Parathyroid adenoma (tissue), 2 donors: ENCODE results near the gene MPHOSPH10.

Experiments
- H2AFZ ChIP-seq: fragments of 300-600 bp; sonication (generic); one replicate; pipeline ENCODE4 v1.7.0; 2017; ENCODE audit warnings: antibody characterized with exemption, mild to moderate bottlenecking
- H3K27ac ChIP-seq: fragments of 300-600 bp; sonication (generic); one replicate; pipeline ENCODE4 v1.7.0; 2017
- H3K27me3 ChIP-seq: fragments of 300-600 bp; sonication (generic); one replicate; pipeline ENCODE4 v1.7.0; 2017; ENCODE audit warnings: low read length; ENCODE audit not compliant: control insufficient read depth, insufficient read depth
- H3K36me3 ChIP-seq: fragments of 300-600 bp; sonication (generic); one replicate; pipeline ENCODE4 v1.7.0; 2017; ENCODE audit warnings: low read length; ENCODE audit not compliant: control insufficient read depth, insufficient read depth
- H3K4me1 ChIP-seq: fragments of 300-600 bp; sonication (generic); one replicate; pipeline ENCODE4 v1.7.0; 2017; ENCODE audit warnings: control low read depth
- H3K4me2 ChIP-seq: fragments of 300-600 bp; sonication (generic); one replicate; pipeline ENCODE4 v1.7.0; 2017; ENCODE audit warnings: low read length
- H3K4me3 ChIP-seq: fragments of 300-600 bp; sonication (generic); one replicate; pipeline ENCODE4 v1.7.0; 2017; ENCODE audit warnings: low read depth, low read length
- H3K79me2 ChIP-seq: fragments of 300-600 bp; sonication (generic); one replicate; pipeline ENCODE4 v1.7.0; 2017; ENCODE audit warnings: control low read depth
- H3K9ac ChIP-seq: fragments of 300-600 bp; sonication (generic); one replicate; pipeline ENCODE4 v1.7.0; 2017; ENCODE audit warnings: mild to moderate bottlenecking
- H3K9me3 ChIP-seq: fragments of 300-600 bp; sonication (generic); one replicate; pipeline ENCODE4 v1.7.0; 2017; ENCODE audit warnings: low read length; ENCODE audit not compliant: control insufficient read depth
- TF ChIP-seq, protein P1 (sequence below): fragments of 300-600 bp; sonication (generic); IDR thresholded peaks from one replicate; pipeline ENCODE4 v1.7.0; 2017; ENCODE audit warnings: antibody characterized with exemption, mild to moderate bottlenecking
- donor health status: primary hyperparathyroidism.

The MPHOSPH10 gene

DNA sequence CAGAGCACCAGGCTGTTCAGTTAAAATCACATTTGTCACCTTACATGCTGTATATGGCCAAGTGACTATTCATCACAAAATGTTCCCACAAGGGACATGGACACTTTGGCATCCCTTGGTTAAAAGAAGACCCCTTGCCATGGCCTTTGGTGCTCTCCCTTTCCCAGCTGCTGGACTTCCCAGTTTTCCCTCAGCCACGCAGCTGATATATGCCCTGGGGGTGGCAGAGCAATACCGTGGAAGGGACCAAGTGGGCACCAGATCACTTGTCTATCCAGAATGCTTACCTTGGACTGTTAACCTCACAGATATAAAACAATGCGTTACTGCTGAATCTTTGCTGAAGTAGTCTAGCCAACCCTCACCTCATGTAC is 61.1 kb downstream of the MPHOSPH10 start:
- H3K79me2 ChIP-seq, result no peaks in the 10 kb centered on the region
- H3K4me3 ChIP-seq, result no peak overlapping the region
- no peaks in the 10 kb centered on the region for H3K36me3 ChIP-seq
- H3K27me3 ChIP-seq, result no peaks in the 10 kb centered on the region
- H3K4me2 ChIP-seq, result no peak overlapping the region
- TF ChIP-seq, protein P1, sequence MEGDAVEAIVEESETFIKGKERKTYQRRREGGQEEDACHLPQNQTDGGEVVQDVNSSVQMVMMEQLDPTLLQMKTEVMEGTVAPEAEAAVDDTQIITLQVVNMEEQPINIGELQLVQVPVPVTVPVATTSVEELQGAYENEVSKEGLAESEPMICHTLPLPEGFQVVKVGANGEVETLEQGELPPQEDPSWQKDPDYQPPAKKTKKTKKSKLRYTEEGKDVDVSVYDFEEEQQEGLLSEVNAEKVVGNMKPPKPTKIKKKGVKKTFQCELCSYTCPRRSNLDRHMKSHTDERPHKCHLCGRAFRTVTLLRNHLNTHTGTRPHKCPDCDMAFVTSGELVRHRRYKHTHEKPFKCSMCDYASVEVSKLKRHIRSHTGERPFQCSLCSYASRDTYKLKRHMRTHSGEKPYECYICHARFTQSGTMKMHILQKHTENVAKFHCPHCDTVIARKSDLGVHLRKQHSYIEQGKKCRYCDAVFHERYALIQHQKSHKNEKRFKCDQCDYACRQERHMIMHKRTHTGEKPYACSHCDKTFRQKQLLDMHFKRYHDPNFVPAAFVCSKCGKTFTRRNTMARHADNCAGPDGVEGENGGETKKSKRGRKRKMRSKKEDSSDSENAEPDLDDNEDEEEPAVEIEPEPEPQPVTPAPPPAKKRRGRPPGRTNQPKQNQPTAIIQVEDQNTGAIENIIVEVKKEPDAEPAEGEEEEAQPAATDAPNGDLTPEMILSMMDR, result no peak
- no peaks in the 10 kb centered on the region for H3K4me1 ChIP-seq
- no peak overlapping the region for H3K9ac ChIP-seq
- H2AFZ ChIP-seq, result no peak overlapping the region
- H3K9me3 ChIP-seq, result no peaks in the 10 kb centered on the region
- H3K27ac ChIP-seq, result no peak overlapping the region
